ENCODE data around the gene CLDN17.

Gene CLDN17

GRCh38 chr21:30116479-30116878 is 50.1 kb downstream of the CLDN17 start:
- DNase-seq = no peak
